COLO829 (cell line): ENCODE data around the gene CAPN14.
"Not testable (repeated sequence)": the region's sequence is repeated elsewhere in the genome, so short reads cannot be mapped to it uniquely, and the experiment has no call there.

Experiments used
- DNase-seq: peaks from one replicate; pipeline ENCODE4 v3.0.0; 2012; ENCODE audit warnings: low spot score

CAPN14 gene

GRCh38 chr2:31196622-31197021 is 20.7 kb downstream of the CAPN14 start:
- no peak for DNase-seq

GRCh38 chr2:31193806-31194205 is 23.5 kb downstream of the CAPN14 start:
- DNase-seq = no peak

DNA sequence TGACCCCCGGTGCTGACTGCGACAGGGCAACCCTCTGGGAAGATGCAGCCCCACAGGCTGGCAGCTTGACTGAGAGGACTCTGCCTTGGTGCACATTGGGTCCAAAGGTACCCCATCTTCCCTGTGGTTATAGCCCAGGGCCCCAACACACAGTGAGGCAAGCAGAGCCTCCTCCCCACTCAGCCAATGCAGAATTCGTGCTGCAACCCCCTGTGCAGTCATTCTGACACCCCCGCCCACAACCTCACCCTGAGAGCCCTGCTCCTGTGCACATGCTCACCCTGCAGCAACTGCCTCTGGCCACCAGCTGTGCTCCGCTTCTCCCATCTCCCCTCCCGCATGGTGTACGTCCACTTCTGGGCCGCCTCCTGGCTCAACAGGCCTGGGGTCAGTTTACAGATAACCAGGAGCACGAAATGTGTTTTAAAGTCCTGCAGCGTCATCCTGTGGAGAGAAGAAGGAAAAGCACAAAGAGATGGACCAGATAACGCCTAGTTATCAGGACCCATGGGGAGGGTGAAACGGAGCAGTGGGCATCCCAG is 24.4 kb downstream of the CAPN14 start:
- DNase-seq = no peak

GRCh38 chr2:31192396-31192795 is 24.9 kb downstream of the CAPN14 start:
- no peak for DNase-seq

GRCh38 chr2:31191931-31192330 is 25.4 kb downstream of the CAPN14 start:
- DNase-seq = no peak

- DNase-seq = no peak
These were observed 27.1 kb downstream of the CAPN14 start for GRCh38 chr2:31190188-31190587.

DNA sequence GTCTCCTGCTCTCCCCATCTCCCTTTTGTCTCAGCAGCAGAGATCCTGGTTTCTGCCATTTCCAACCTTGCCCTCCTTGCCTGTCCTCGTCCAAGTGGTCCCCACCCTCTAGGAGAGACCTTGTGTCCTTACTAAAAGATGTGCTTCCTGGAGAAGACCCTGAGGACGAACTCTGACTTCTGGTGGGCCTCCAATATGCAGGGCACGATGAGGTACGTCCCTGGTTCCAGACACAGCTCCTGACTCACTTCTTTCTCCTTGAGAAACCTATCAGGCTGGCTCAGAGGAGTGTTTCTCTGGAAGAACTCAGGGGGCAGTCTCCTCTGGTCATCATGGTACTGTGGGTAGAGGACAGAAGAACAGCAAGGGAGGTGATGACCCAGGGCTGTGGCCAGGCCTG is 28.2 kb downstream of the CAPN14 start:
- DNase-seq = no peak

DNA sequence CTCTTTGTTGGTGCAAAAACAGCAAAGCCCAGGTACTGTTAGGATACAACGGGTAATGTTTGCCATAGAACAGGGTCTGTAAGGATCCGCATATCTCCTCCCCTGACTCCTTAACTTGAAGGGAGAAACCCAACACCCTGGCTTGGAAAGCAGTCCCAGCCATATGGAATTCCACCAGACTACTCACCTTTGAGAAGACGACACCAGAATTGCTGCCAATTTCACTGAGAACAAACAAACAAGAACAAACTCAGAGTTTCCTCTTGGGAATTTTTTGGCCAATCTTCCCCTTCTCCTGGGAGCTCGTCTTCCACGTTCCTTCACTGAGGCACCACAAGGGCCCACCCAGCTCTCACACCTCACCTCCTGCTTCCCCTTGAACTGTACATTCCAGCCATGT is 29.2 kb downstream of the CAPN14 start:
- no peak for DNase-seq

GRCh38 chr2:31187166-31187565 is 30.1 kb downstream of the CAPN14 start:
- no peak for DNase-seq

- not testable (repeated sequence) for DNase-seq
These were observed 33.3 kb downstream of the CAPN14 start for GRCh38 chr2:31183973-31184372.

DNA sequence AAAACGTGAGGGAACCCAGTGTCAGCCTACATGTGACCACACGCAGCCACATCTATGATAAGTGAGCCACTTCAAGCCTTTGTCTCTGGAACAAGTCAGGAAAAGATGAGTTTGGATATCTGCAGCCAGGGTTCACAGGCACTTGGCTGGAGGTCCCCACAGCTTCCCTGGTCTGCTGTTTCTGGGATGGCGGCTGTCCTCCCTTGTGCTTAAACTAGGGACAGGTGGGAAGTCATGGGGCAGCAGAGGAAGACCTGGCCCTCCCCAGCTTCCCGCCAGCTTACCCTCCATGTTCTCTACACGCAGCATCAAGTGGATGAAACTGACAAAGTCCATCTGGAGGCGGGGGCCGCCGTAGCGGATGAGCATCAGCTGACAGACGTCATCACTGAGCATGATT is 40.6 kb downstream of the CAPN14 start:
- no peak for DNase-seq

DNA sequence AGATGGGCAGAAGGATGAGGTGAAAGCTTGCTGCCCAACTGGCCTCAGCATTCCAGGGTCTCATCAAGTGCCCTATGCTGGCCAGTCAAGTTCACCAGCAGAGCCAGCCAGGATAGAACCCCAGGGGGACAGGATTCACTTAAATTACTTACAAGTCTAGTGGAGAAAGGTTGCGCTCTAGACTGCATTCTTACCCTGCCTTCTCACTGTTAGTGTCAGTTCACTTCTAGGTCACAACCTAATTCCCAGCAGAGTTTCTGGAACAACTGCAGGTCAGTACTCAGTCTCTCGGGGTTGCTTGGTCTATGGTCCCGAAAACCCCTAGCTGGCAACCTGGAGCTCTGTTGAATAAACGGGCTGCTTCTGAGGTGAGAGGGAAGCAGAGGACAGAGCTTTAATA is 46.2 kb downstream of the CAPN14 start:
- DNase-seq = no peak

DNA sequence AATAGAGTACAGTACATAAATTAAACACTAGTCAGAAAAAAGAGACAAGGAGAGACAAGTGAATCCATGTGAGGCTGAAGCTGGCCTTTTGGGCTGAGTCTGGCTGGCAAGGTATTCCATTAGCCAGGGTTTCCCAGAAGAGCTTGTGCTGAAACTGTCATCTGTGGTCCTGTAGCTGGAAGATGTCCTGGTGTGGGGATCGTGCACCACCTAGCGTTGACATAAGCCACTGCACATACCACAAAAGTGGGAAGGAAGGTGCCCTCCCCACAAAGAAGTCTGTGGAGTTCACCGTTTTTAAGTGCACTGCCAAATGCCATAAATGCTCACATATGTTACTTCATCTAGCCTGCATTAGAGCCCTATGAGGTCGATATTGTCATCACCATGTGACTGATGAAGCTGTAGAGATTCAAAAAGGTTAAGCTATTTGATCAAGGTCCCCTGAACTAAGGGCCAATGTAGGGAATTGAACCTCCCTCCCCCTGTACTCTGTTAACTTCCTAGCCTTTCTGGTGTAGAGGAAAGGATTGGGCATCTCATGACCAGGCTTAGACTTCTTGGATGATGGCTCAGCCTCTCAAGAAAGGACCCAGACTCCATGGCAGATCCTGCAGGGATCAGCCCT is 47.1 kb downstream of the CAPN14 start:
- DNase-seq = peak; percentile 79

DNA sequence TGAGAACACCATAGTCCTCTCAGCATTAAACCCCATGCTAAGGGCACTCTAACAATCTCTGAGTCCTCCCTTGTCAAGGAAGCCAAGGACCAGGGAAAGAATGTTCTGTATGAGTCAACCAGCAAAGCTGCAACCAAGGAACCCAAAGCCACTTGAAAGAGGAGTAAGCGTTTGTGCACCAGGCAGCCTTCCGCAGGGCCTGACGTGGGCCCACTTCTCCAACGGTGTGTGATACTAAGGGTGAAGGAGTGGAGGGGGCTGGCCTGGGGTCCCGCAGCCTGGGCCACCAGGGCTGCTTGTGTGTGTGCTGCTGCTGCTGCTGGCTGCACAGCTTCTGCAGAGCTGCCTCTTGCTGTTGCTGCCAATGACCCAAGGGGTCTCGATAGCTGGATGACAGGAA is 49.0 kb downstream of the CAPN14 start:
- DNase-seq = no peak

- DNase-seq = no peak
These were observed 50.4 kb downstream of the CAPN14 start for GRCh38 chr2:31166925-31167324.

- DNase-seq = no peak
These were observed 54.2 kb downstream of the CAPN14 start for GRCh38 chr2:31163011-31163539.

DNA sequence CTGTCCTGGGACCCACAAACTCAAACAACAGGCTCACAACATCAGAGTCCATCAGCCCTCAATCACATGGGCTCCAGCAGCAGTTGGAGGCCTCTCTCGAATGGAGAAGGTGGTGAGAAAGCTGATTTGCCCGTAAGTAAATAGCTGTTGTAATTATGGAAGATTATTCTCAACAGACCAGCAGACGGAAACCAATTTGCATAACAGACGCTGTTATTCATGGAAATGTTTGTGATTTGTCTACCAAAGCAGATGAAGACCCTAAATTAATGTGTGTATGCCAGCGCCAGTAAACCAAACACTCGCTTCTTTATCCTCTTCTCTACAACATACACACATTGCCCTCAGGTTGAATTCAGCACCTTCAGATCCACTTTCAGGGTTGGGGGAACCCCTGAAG is 55.7 kb downstream of the CAPN14 start:
- DNase-seq = no peak

GRCh38 chr2:31151501-31151900 is 65.8 kb downstream of the CAPN14 start:
- no peak for DNase-seq

- no peak for DNase-seq
These were observed 67.1 kb downstream of the CAPN14 start for GRCh38 chr2:31150120-31150670.

DNA sequence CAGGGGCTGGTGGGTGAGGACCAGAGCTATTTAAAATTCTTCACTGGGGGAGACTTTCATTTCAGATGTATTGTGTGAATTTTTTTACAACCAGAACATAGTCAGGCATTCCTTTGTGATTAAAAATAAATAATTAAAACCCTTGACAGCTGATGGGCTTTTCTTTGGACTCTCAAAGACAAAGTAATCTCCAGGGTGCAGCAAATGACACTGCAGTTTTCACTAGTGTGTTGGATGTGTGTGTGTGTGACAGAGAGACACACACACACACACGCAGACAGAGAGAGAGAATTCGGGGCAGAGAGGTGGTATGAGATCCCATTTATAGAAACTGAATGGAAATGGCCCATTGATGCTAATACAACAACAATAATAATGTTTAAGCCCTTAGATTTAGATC is 68.8 kb downstream of the CAPN14 start:
- DNase-seq = no peak

GRCh38 chr2:31147645-31148044 is 69.7 kb downstream of the CAPN14 start:
- DNase-seq = no peak

DNA sequence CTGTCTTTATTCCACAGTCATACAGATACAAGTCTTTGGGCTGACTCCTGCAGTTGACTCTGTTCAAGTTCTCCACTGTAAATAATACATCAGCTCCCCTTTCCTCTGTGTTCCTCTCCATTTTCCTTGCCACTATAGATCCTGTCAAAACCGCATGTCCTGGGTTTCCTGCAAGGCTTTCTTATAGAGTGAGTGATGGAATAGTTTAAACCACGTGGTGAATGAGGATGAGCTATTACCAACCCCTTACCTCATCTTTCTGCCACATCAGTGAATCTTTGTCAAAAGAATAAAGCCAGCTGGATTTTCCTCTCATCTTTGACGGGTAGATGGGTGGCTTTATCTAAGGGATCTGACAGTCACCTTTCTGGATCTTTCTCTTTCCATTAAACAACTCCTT is 75.2 kb downstream of the CAPN14 start:
- no peak for DNase-seq

- DNase-seq = no peak
These were observed 75.8 kb downstream of the CAPN14 start for GRCh38 chr2:31141443-31142085.
